KBM-7 (cell line): Measurements from ENCODE around the gene AUP1.

Experiments used
- DNase-seq: peaks from one replicate; pipeline ENCODE4 v3.0.0-alpha.2; 2015
- in situ Hi-C: fragments of 300-500 bp; cut with MboI; formaldehyde crosslinking; loops from 2 replicates; pipeline ENCODE4 v1.14.3; 2020; ENCODE audit warnings: low sequenced_read_pairs, low pct_unique_long_range_greater_than_20kb, mixed read lengths

AUP1 gene

DNA sequence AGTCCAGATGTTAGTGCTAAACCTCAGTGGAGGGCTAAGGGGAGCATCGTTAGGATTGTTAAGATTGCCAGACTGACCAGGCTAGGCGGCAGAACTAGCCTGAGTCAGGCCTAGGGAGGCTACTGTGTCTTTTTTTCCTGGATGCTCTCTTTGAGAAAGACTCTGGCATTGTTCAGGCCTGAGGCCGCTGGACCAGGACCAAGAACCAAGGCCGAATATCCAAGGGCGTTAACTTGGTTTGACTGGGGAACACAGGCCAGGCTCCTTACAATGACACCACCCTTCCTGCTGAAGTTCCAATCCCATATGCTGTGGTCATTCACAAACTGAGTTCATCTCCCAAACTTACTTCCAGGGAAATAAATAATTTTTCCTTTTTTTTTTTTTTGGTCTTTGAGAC lies 10.8 kb upstream of the AUP1 start:
- in situ Hi-C loops: no loop called here
- no peak for DNase-seq

GRCh38 chr2:74538881-74539339 lies 9.4 kb upstream of the AUP1 start:
- in situ Hi-C loops: no loop called here
- peak; percentile 60 for DNase-seq

DNA sequence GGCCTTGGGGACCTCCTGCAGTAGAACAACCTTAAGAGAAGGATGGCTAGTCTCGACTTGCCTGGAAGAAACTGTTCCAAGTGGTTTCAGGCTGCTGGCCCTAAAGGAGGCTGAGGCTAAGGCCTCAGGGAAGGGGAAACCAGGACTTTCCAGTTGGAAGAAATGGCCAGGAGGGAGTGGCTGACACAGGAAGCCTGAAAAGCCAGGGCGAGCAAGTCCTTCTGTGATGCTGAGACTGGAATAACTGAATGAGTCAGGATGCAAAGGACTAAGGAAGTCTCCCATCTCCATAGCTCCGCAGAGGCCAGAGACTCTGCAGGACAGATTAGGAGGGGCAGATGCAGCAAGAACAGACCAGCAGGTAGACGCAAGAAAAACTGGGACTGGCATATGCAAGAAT lies 7.6 kb upstream of the AUP1 start:
- in situ Hi-C loops: no loop called here
- DNase-seq: no peak

DNA sequence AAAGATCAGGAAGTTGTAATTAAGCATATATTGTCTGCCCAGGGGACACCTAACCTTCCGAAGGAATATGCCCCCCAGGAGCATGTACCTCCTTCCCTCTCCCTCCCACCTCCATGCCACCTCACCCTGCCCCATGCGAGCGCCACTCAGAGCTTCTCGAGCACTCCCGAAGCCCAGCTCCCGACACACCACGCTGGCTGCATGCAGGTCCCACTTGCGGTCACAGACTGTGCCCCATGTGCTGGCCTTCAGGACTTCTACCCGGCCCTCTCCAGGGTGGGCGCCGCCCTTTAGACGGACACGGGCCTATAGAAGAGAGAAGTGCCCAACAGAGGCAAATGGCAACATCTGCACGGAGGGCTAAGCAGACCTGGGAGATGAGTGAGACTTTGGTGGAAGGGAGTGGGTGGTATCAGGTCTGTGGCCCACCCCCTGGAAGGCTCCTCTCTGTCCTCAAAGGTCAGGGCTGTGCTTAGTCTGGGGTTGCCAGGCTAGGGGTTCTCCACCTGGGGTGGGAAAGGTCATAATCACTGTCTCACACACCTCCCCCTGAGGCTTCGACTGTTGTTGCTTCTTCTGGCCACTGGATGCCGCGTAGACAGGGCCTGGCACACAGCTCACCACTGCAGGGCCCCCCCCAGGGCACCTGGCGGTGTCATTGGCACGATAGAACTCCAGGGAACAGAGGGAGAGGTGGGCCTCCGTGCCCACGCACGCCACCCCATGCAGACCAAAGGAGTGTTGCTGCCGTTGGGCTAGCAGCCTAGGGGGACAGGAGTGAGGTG lies 6.9 kb upstream of the AUP1 start:
- in situ Hi-C loops: no loop called here
- DNase-seq: no peak

- in situ Hi-C loops: no loop called here
- DNase-seq: no peak
Measured at GRCh38 chr2:74535440-74535965, 6.0 kb upstream of the AUP1 start.

- in situ Hi-C loops: no loop called here
- DNase-seq: no peak
Measured at GRCh38 chr2:74534411-74534810, 4.9 kb upstream of the AUP1 start.

DNA sequence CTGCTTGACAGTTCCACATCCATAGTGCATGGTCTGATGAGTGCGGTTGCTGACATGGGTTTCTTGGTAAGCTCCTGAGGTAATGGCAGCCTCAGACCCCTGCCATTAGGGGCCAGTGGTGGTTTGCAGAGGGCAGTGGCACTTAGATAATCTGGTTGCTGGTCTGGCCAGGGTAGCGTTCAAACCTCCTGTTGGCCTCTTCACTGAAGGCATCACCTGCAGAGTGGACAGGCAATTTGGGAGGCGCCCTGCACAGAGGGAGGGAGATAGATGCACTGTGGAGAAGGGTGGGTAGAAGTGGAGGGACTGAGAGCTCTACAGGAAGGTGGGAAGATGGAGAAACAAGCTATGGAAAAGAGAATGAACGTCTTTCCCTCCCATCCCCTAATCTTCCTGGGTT lies 4.0 kb upstream of the AUP1 start:
- in situ Hi-C loops: no loop called here
- no peak for DNase-seq

- DNase-seq: peak; percentile 41
- in situ Hi-C loops: no loop called here
Measured at GRCh38 chr2:74532222-74532621, 2.7 kb upstream of the AUP1 start.

GRCh38 chr2:74531666-74532065 lies 2.2 kb upstream of the AUP1 start:
- no peak for DNase-seq
- in situ Hi-C loops: no loop called here

DNA sequence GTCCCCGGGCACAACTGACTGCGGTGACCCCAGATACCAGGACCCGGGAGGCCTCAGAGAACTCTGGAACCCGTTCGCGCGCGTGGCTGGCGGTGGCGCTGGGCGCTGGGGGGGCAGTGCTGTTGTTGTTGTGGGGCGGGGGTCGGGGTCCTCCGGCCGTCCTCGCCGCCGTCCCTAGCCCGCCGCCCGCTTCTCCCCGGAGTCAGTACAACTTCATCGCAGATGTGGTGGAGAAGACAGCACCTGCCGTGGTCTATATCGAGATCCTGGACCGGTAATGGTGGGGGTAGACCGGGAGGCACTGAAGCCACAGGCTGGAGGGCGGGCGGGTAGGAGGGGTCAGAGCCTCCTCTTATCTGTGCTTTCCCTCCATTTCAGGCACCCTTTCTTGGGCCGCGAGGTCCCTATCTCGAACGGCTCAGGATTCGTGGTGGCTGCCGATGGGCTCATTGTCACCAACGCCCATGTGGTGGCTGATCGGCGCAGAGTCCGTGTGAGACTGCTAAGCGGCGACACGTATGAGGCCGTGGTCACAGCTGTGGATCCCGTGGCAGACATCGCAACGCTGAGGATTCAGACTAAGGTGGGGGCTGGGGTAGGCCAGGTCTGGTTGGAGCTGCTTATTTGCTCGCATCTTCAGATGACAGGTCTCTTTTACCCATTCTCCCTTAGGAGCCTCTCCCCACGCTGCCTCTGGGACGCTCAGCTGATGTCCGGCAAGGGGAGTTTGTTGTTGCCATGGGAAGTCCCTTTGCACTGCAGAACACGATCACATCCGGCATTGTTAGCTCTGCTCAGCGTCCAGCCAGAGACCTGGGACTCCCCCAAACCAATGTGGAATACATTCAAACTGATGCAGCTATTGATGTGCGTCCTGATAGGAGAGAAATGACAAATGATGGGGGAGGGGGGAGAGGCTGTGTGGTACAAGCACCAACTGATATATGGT lies 1.0 kb upstream of the AUP1 start:
- in situ Hi-C loops: no loop called here
- DNase-seq: peak; percentile 45

- in situ Hi-C loops: no loop called here
- no peak for DNase-seq
Measured at GRCh38 chr2:74528600-74529356, 728 bp downstream of the AUP1 start.

GRCh38 chr2:74527741-74528140 lies 1.8 kb downstream of the AUP1 start:
- in situ Hi-C loops: no loop called here
- no peak for DNase-seq

- in situ Hi-C loops: no loop called here
Measured at GRCh38 chr2:74526649-74527230, 2.8 kb downstream of the AUP1 start.

DNA sequence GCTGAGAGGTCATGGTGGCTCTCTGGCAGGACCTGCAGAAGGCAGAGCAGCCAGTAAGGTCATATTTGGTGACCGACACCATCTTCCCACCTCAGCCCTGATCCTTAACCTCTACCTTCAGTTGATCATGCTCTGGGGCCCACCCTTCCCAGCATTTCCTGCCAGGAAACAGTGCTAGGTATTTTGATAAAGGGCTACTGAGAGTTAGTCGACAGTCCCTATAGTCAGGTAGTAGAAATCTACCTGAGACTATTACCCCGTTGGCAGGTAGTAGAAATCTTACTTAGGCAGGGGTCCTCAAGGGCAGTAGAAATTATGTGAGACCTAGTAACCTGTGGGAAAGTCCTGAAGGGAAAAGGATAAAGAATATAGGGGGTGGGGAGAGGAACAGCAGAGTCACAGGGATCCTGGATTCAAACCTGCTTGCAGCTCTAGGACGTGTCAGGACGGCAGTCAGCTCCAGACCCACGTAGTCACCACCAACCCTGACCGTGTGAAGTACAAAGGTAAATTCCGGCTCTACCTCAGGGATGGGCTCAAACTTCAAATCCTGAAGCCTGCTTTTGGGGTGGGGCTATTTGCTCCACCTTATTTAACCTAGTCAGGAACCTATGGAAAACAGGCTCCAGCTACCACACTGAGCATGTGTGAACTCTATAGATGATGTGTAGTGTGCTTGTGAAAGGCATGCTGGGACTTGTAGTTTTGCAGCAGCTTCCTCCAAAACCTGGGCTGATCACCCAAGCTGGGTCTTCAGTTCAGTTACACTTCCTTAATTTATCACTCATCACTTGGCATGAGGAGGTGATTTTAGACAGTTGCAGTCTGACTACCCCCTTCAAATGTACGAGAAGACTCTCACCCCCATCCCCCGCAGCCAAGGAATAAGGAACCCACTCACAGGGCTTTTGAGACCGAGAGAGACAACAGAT lies 3.5 kb downstream of the AUP1 start, which contains the start of gene DQX1:
Gene DQX1, minus strand, starts transcription at position 515 of the 932 bp plus-strand sequence. Its CDS starts 502 bp downstream, at position 13.
- peak; percentile 84 for DNase-seq
- in situ Hi-C loops: no loop called here

More at GRCh38 chr2:74526649-74527230, 2.8 kb downstream of the AUP1 start:
- DNase-seq: no peak

GRCh38 chr2:74524955-74525716 lies 4.4 kb downstream of the AUP1 start:
- no peak for DNase-seq
- in situ Hi-C loops: no loop called here

- DNase-seq: no peak
- in situ Hi-C loops: no loop called here
Measured at GRCh38 chr2:74524005-74524404, 5.5 kb downstream of the AUP1 start.

DNA sequence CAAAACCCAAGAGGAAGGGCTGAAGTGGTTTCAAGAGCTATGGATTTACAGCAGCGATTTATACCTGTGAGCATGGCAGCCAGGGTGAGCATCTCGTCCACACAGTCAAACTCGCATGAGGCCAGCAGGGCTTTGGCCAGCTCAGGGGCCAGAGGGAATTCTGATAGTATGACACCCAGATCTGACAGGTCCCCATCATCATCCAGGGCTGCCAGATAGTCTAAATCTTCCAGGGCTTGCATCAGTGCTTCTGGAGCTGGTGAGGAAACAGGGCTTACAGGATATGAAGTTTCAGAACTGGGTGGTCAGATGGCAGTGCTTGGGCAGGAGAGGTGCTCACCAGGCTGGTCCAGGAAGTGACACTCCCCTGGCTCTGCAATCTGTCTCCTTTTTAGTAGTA lies 7.0 kb downstream of the AUP1 start:
- in situ Hi-C loops: no loop called here
- DNase-seq: no peak
